SW 1271 (cell line): ENCODE results near the gene DGCR8.

Source experiments
- DNase-seq, 2 experiments: peaks; one replicate each; lab custom pipeline; 2025; lab: John Stamatoyannopoulos, UW

Gene DGCR8

DNA sequence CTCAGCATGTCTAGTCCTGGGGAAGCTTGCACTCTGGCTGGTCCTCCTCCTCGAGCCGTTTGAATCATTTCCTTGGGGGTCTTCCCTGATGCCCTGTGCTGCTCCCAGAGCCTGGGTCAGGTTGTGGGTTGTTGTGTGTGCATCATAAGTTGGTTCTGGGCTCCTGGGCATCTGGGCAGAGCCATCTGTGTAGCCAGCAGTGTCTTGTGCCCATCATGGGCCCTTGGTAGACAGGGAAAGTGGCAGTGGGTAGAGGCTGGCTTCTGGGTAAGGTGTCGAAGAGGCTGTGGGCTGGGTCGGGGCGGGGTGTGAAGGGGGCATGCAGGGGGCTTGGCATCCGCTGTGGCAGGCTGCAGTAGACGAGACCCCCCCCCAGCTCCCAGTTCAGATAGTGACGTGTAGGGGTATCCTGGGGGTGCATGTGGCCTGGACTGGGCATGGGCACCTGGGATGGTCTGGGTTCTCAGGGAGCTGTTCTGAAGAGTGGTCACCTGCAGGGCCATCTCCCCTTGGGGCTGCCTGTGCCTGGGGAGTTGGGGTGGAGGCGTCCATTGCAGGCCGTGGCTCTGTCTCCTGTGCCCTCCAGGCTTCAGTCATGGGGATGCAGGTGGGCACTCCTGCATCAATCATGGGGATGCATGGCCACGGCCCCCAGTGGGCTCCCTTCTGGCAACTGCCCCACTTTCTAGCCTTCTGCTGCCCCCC lies 44.2 kb downstream of the DGCR8 start:
- no peak for DNase-seq

GRCh38 chr22:20125201-20126174 lies 45.4 kb downstream of the DGCR8 start:
- no peak for DNase-seq

DNA sequence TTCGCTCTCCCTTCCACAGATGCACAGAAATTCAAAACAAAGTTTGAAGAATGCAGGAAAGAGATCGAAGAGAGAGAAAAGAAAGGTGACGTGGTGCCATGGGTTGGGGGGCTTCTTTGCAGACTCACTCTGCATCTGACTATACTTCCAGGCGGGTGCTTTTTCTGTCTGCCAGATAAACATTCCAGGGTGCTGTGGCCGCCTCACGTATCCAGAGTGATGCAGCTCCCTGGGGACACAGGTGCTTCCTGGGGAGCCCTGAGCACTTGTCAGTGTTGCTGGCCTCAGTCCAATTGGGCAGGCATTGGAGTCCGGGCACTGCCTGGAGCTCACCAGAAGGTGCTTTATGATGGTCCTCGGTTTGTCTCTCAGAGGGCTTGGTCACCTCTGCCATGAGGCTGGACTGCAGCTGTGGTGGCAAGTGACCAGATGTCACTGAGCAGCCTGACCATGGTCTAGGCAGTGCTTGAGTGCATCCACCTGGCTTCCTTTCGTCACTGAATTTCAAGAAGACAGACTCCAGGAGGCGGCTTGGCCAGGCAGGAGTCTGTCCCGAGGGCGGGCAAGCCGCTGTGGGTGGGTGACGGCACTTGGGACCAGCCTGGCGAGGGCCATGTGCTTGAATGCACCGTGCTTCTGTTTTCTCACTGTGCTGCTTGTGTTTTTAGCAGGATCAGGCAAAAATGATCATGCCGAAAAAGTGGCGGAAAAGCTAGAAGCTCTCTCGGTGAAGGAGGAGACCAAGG lies 46.4 kb downstream of the DGCR8 start:
- no peak for DNase-seq

GRCh38 chr22:20127318-20127868 lies 47.4 kb downstream of the DGCR8 start:
- DNase-seq, result no peak

DNA sequence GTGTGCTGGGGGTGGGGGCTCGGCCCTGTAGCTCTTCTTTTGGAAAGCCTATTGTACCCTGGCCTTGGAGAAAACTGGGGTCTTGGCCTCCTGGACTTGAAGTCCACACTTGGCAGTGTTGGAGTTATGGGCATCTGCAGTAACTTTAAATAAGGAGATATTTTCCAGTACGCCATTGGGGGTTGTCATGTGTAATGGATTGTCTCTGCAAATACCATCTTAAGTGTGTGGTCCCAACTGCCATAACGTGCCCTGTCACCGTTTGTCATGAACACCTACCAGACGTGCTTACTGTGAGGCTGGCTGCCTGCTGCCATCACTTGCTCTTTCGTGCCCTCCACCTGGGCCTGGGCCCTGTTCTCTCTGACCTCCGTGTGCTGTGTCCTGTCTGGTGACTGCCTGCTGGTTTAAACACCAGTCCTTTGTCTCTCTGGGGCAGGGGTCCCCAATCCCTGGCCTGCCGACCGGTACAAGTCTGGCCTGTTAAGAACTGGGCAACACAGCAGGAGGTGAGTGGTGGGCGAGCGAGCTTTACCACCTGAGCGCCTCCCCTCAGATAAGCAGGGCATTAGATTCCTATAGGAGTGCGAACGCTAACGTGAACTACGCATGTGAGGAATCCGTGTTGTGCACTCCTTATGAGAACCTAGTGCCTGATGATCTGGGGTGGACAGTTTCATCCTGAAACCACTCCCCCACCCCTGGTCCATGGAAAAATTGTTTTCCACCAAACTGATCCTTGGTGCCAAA lies 48.0 kb downstream of the DGCR8 start:
- DNase-seq, result no peak

DNA sequence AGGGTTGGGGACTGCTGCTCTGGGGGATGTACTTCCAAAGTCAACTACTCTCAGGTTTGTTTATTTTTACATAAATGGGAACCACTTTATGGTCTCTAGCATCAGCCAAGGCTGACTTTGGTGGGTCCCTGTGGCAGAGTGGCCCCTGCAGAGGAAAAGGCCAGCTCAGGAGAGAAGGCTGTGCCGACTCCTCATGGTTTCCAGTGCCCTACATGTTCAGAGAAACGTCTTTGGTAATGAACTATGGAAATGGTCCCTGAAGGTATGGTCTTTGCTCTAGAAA lies 48.5 kb downstream of the DGCR8 start:
- no peak for DNase-seq

- peak in 1 of 2 experiments; percentile 12 for DNase-seq
Observed at GRCh38 chr22:20128902-20129746, 49.1 kb downstream of the DGCR8 start.

DNA sequence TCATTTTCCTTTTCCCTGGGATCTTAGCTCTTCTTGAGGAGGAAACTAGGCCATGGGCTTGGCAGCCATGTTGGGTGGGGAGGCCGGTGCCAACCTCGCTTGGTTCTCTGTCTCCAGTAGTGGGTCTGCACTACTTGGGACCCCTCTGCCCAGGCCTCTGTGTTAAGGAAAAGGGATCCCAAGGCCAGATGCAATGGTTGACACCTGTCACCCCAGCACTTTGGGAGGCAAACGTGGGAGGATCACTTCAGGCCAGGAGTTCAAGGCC lies 49.6 kb downstream of the DGCR8 start:
- no peak for DNase-seq

DNA sequence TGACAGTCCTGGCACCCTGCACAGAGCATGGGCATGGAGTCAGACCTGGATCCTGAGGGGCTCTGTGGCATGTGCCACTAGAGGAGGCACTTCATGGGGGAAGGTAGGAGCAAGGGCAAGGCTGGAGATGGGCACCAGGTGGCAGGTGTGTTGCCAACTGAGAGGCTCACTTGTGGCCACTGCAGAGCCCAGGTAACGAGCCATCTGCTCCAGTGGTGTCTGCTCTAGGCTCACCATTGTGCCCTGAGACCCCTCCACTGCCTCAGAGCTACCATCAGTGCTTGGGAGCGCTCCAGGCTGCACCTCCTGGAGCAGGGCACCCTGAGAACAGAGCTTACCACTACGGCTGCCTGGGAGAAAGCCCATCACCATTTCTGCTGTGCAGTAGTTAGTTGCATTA lies 50.3 kb downstream of the DGCR8 start:
- no peak for DNase-seq

DNA sequence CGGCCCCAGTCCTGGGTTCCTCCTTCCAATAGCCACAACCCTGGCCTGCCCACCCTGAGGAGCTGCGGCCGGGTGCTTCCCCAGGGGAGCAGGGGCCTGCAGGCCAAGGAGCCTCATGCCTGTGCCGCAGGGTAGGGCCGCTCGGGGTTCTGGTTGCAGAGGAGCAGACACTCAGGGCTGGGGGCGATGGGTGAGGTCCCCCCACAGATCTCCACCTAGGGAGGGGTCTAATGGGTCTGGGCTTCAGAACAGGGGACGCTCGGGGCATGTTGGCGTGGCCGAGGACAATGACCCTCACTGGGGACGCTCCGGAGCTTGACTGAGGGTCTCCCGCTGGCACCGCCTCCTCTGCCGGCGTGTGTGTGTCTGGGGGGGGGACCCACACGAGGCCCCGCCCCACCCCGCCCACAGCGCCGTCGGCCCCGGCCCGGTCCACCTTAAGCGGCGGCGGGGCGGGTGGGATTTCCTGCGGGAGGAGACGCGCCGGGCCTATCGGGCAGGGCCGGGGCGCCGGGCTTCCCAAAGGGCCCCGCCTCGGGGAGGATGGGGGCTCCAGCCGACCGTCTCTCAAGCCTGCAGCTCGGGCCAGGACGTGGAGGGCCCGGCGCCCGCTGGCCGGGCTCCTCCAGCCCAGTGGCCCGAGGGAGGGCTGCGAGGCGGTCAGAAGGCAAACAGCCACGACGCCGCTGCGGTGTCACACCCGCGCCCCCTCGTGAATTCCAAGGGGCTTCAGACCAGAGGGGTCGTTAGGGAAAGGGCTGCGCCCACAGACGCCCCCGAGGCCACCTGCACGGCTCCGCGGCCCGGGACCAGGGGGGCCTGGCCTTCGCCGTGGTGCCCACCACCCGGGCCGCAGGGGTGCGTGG lies 50.9 kb downstream of the DGCR8 start:
- peak; percentile 44 to 51 for DNase-seq

- no peak for DNase-seq
Observed at GRCh38 chr22:20131597-20131858, 51.5 kb downstream of the DGCR8 start, which contains the start of gene ZDHHC8. Gene ZDHHC8 (plus strand): TSS chr22:20131804. CDS start chr22:20131948, 144 bp downstream.

GRCh38 chr22:20131859-20132685 lies 52.0 kb downstream of the DGCR8 start:
- no peak for DNase-seq

GRCh38 chr22:20132686-20133246 lies 52.7 kb downstream of the DGCR8 start:
- no peak for DNase-seq

DNA sequence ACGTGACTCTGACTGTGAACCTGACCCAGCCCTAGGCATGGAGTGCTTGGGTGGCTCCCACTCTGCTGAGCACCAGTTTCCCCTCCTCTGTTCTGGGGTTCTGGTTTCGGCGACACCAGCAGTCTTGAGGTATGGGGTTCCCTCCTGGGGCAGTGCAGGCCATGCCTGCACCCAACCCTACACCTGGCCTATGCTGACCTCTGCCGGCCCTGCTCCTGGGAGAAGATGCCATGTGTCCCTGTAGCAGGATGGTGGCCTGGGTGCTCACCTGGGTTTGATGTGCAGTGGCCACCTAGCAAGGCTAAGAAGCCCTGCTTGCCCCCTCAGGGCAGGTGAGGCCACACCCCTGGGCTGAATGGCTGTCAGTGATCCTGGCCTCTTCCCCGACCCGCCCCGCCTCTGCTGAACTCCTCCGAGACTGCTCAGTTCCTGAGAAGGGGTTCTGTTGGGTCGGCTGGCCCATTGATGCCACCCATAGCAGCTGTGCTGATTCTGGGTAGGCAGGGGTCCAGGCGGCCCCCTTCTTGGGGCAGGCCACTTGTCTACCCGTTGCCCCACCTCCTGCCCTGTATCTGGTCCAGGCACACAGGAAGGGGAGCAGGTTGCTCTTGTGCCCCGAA lies 54.0 kb downstream of the DGCR8 start:
- no peak for DNase-seq

- DNase-seq, result no peak
Observed at GRCh38 chr22:20135265-20135664, 55.2 kb downstream of the DGCR8 start.

DNA sequence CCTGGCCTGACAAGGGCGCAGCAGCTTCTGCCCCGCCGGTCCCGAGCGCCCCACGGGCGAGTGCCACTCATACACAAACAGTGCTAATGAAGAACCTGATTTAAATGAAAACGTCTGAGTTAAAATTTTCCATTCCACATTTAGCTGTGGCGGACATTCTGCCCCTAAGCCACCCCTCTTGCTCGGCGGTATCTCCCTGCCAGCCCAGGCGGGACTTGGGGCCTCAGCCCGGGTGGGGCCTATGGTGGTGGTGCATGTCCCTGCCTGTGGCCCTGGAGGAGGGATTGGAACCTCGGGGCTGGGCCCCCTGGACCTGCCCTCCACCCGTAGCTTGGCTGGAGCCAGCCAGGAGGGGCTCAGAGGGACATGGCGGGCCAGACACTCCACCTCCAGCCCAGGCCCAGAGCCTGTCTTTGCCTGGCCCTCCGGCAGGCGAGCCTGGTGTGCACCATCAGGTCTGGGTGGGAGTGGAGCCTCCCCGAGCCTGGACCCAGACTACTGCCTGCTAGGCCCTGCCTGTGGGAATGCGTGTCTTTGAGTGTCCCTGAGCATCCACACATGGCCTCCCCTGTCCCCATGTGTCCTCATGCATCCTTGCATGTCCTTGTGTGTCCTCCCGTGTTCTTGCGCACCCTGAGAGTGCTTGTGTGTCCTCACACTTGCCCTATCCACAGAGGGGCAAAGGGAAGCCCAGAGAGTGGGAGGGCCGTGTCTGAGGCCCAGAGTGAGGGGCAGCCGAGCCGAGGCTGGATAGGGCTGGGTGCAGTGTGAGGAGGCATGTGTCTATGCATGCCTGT lies 56.0 kb downstream of the DGCR8 start:
- no peak for DNase-seq

DNA sequence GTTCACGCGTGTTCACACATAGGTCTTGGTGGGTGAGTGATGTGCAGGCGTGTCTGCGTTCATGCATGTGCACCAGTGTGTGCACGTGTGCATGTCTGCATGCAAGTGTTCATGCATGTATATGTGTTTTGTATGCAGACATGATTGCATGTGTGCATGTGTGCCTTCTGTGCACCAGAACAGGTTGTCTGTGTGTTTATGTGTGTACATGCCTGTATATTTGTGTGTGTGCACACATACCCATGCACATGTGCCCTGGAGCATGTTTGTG lies 56.5 kb downstream of the DGCR8 start:
- no peak for DNase-seq

- no peak for DNase-seq
Observed at GRCh38 chr22:20137113-20137512, 57.1 kb downstream of the DGCR8 start.
